Activated CD4-positive, alpha-beta T cell treated with anti-CD3 and anti-CD28 coated beads for 1 hour (primary cell): ENCODE data around the gene CDK15.

Source experiments
- DNase-seq: peaks from one replicate; pipeline ENCODE4 v3.0.0-alpha.2; 2020

Gene CDK15

GRCh38 chr2:201880579-201880978 lies 74.2 kb downstream of the CDK15 start:
- no peak for DNase-seq

GRCh38 chr2:201880993-201881611 lies 74.8 kb downstream of the CDK15 start:
- no peak for DNase-seq

- DNase-seq, result no peak
Observed at GRCh38 chr2:201881741-201882140, 75.4 kb downstream of the CDK15 start.

GRCh38 chr2:201882353-201883090 lies 76.2 kb downstream of the CDK15 start:
- DNase-seq, result no peak

GRCh38 chr2:201883606-201884369 lies 77.5 kb downstream of the CDK15 start:
- no peak for DNase-seq

GRCh38 chr2:201886504-201886903 lies 80.2 kb downstream of the CDK15 start:
- DNase-seq, result no peak

GRCh38 chr2:201887773-201888425 lies 81.6 kb downstream of the CDK15 start:
- no peak for DNase-seq

GRCh38 chr2:201888426-201888800 lies 82.1 kb downstream of the CDK15 start:
- no peak for DNase-seq

GRCh38 chr2:201890453-201890852 lies 84.1 kb downstream of the CDK15 start:
- no peak for DNase-seq

- no peak for DNase-seq
Observed at GRCh38 chr2:201891676-201892075, 85.3 kb downstream of the CDK15 start.

GRCh38 chr2:201892516-201892915 lies 86.2 kb downstream of the CDK15 start:
- DNase-seq, result no peak

- DNase-seq, result no peak
Observed at GRCh38 chr2:201900362-201900761, 94.0 kb downstream of the CDK15 start.

- DNase-seq, result no peak
Observed at GRCh38 chr2:201901786-201902185, 95.4 kb downstream of the CDK15 start.

GRCh38 chr2:201904538-201905420 lies 98.4 kb downstream of the CDK15 start:
- DNase-seq, result no peak

GRCh38 chr2:201906777-201907562 lies 100.6 kb downstream of the CDK15 start:
- no peak for DNase-seq

GRCh38 chr2:201907563-201907881 lies 101.2 kb downstream of the CDK15 start:
- DNase-seq, result no peak

- no peak for DNase-seq
Observed at GRCh38 chr2:201908901-201909300, 102.6 kb downstream of the CDK15 start.

- no peak for DNase-seq
Observed at GRCh38 chr2:201909348-201909747, 103.0 kb downstream of the CDK15 start.

- DNase-seq, result no peak
Observed at GRCh38 chr2:201909961-201910361, 103.6 kb downstream of the CDK15 start.

GRCh38 chr2:201911372-201911771 lies 105.0 kb downstream of the CDK15 start:
- DNase-seq, result no peak

- DNase-seq, result no peak
Observed at GRCh38 chr2:201913201-201913600, 106.9 kb downstream of the CDK15 start.

- DNase-seq, result no peak
Observed at GRCh38 chr2:201915446-201915845, 109.1 kb downstream of the CDK15 start.
